Retinal pigment epithelial cell (primary cell): ENCODE results near the gene FOXO1.

ENCODE experiments used
- DNase-seq: peaks from one replicate; pipeline ENCODE4 v3.0.0-alpha.2; 2010; ENCODE audit warnings: low read depth
- H3K4me3 ChIP-seq: 2 replicates; pipeline ENCODE4 v1.5.1; 2011; ENCODE audit warnings: mild to moderate bottlenecking, low read length, control low read depth, moderate library complexity
- CTCF ChIP-seq: conservative IDR thresholded peaks from 2 replicates; pipeline ENCODE4 v1.5.1; 2011; ENCODE audit warnings: low read depth, low read length, control low read depth, inconsistent platforms

Gene FOXO1

GRCh38 chr13:40515702-40516101 lies 150.7 kb downstream of the FOXO1 start:
- DNase-seq = no peak
- TF ChIP-seq CTCF = no peak
- no peak overlapping the region for H3K4me3 ChIP-seq

- TF ChIP-seq CTCF = no peak
- H3K4me3 ChIP-seq = no peak overlapping the region
- DNase-seq = no peak
Measured at GRCh38 chr13:40514802-40515201, 151.6 kb downstream of the FOXO1 start.

- H3K4me3 ChIP-seq = no peak overlapping the region
- TF ChIP-seq CTCF = no peak
- no peak for DNase-seq
Measured at GRCh38 chr13:40509876-40510275, 156.6 kb downstream of the FOXO1 start.

GRCh38 chr13:40508767-40509342 lies 157.6 kb downstream of the FOXO1 start:
- no peak for DNase-seq
- no peak for TF ChIP-seq CTCF
- no peak overlapping the region for H3K4me3 ChIP-seq

GRCh38 chr13:40508127-40508526 lies 158.3 kb downstream of the FOXO1 start:
- no peak for DNase-seq
- TF ChIP-seq CTCF = no peak
- no peak overlapping the region for H3K4me3 ChIP-seq

- TF ChIP-seq CTCF = no peak
Measured at GRCh38 chr13:40506592-40507446, 159.6 kb downstream of the FOXO1 start.

More at GRCh38 chr13:40506592-40507446, 159.6 kb downstream of the FOXO1 start:
- no peak overlapping the region for H3K4me3 ChIP-seq
- DNase-seq = no peak
